GM03348 (cell line): ENCODE data around the gene TRA2A.

Experiments used
- DNase-seq: peaks from one replicate; pipeline ENCODE4 v3.0.0; 2012; ENCODE audit warnings: low spot score

The TRA2A gene

GRCh38 chr7:23470330-23471105, 61.3 kb downstream of the TRA2A start, which contains the start of gene IGF2BP3:
Gene IGF2BP3, minus strand, starts transcription at chr7:23470491. Its CDS starts 381 bp downstream, at chr7:23470110.
- DNase-seq: peak; percentile 21

- DNase-seq: no peak
Observed at GRCh38 chr7:23469961-23470250, 61.9 kb downstream of the TRA2A start.

- DNase-seq: peak; percentile 23
Observed at GRCh38 chr7:23469150-23469960, 62.4 kb downstream of the TRA2A start.

- DNase-seq: peak; percentile 15
Observed at GRCh38 chr7:23468526-23469149, 63.1 kb downstream of the TRA2A start.

- peak; percentile 14 for DNase-seq
Observed at GRCh38 chr7:23467806-23468525, 63.8 kb downstream of the TRA2A start.

GRCh38 chr7:23467291-23467805, 64.4 kb downstream of the TRA2A start:
- DNase-seq: no peak

- DNase-seq: peak; percentile 42
Observed at GRCh38 chr7:23462846-23463245, 68.9 kb downstream of the TRA2A start.

GRCh38 chr7:23458044-23458443, 73.7 kb downstream of the TRA2A start:
- DNase-seq: no peak

GRCh38 chr7:23456093-23456492, 75.7 kb downstream of the TRA2A start:
- no peak for DNase-seq

GRCh38 chr7:23454881-23455526, 76.8 kb downstream of the TRA2A start:
- no peak for DNase-seq
